ENCODE measurements around the gene TMEM132D. TPM values are rescaled to one million over a fixed set of nuclear protein-coding genes. Genes with fewer than 3 reads are reported as not detected.

The TMEM132D gene
- total RNA-seq, 1 donor from 2014 or later, result 1.1 TPM

DNA sequence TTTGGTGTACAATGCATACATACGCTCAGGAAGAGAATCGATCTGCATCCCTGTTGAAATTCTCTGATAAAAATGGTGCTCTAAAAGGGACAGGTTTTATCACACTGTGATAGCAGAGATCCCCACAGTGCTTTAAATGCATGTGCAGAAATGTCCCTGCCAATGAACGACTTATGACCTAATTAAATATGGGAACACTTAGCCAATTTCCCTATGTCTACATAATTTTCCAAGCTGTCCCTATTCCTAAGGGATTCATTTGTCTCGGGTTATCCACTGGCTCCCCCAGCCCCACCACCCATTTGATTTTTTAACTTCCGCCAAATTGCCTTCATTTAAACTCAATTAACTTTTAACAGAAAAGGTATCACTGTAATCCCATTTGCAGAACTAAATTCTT is 284.6 kb downstream of the TMEM132D start:
- Histone ChIP-seq H3K4me2 (no peak overlapping the region), H3K4me3 (no peak overlapping the region), H3F3A (ENCODE audit: low read depth) (no peaks in the 10 kb centered on the region), H3K9me3 (ENCODE audit: low read depth) (no peaks in the 10 kb centered on the region), H3K27me3 (no peaks in the 10 kb centered on the region), H4K20me1 (ENCODE audit: low read depth) (no peaks in the 10 kb centered on the region), H3K9ac (no peak overlapping the region), H3K27ac (no peak overlapping the region), H2AFZ (replicated peaks) (no peak overlapping the region), H3K79me2 (ENCODE audit: low read depth) (no peaks in the 10 kb centered on the region), H3K36me3 (no peaks in the 10 kb centered on the region), H3K4me1 (no peaks in the 10 kb centered on the region)
- no peak for DNase-seq (ENCODE audit: low spot score)
- Mint-ChIP-seq H3K4me3 (no peak overlapping the region), H3K36me3 (peaks cover 10% of the 10 kb centered on the region), H3K9me3 (peaks cover 11% of the 10 kb centered on the region), H3K27ac (no peak overlapping the region), H3K27me3 (ENCODE audit: insufficient read depth, low read depth) (no peaks in the 10 kb centered on the region), H3K4me1 (peaks cover 13% of the 10 kb centered on the region)
- TF ChIP-seq EZH2 (IDR thresholded peaks at IDR 0.05) (no peak), CTCF (IDR thresholded peaks at IDR 0.05) (no peak), EZH2phosphoT487 (IDR thresholded peaks at IDR 0.05) (no peak)

- H2AFZ ChIP-seq (replicated peaks), result no peak overlapping the region
- H3K9me3 ChIP-seq (ENCODE audit: low read depth), result no peaks in the 10 kb centered on the region
- Mint-ChIP-seq H3K27ac (no peak overlapping the region), H3K9me3 (peaks cover 11% of the 10 kb centered on the region), H3K27me3 (ENCODE audit: insufficient read depth, low read depth) (no peaks in the 10 kb centered on the region), H3K36me3 (peaks cover 10% of the 10 kb centered on the region), H3K4me1 (peaks cover 17% of the 10 kb centered on the region), H3K4me3 (no peak overlapping the region)
- H3K4me2 ChIP-seq, result no peak overlapping the region
- H3K79me2 ChIP-seq (ENCODE audit: low read depth), result no peaks in the 10 kb centered on the region
- H3K36me3 ChIP-seq, result no peaks in the 10 kb centered on the region
- no peak overlapping the region for H3K27ac ChIP-seq
- no peaks in the 10 kb centered on the region for H3K27me3 ChIP-seq
- H3K4me1 ChIP-seq, result no peaks in the 10 kb centered on the region
- TF ChIP-seq EZH2phosphoT487 (IDR thresholded peaks at IDR 0.05) (no peak), EZH2 (IDR thresholded peaks at IDR 0.05) (no peak), CTCF (IDR thresholded peaks at IDR 0.05) (no peak)
- no peak overlapping the region for H3K9ac ChIP-seq
- H3K4me3 ChIP-seq, result no peak overlapping the region
- no peaks in the 10 kb centered on the region for H4K20me1 ChIP-seq (ENCODE audit: low read depth)
- no peak for DNase-seq (ENCODE audit: low spot score)
- no peaks in the 10 kb centered on the region for H3F3A ChIP-seq (ENCODE audit: low read depth)
Measured at GRCh38 chr12:129617849-129618248, 286.0 kb downstream of the TMEM132D start.

GRCh38 chr12:129615001-129615400 is 288.8 kb downstream of the TMEM132D start:
- H3K4me3 Mint-ChIP-seq, result no peak overlapping the region
- Histone ChIP-seq H3K4me1 (no peaks in the 10 kb centered on the region), H2AFZ (replicated peaks) (no peak overlapping the region), H3F3A (ENCODE audit: low read depth) (no peaks in the 10 kb centered on the region), H3K27ac (no peak overlapping the region), H3K36me3 (no peaks in the 10 kb centered on the region), H3K4me3 (no peak overlapping the region), H3K79me2 (ENCODE audit: low read depth) (no peaks in the 10 kb centered on the region), H4K20me1 (ENCODE audit: low read depth) (no peaks in the 10 kb centered on the region), H3K27me3 (no peaks in the 10 kb centered on the region), H3K4me2 (no peak overlapping the region), H3K9me3 (ENCODE audit: low read depth) (no peaks in the 10 kb centered on the region), H3K9ac (no peak overlapping the region)
- peaks cover 14% of the 10 kb centered on the region for H3K9me3 Mint-ChIP-seq
- no peak for DNase-seq (ENCODE audit: low spot score)
- H3K27me3 Mint-ChIP-seq (ENCODE audit: insufficient read depth, low read depth), result no peaks in the 10 kb centered on the region
- TF ChIP-seq EZH2 (IDR thresholded peaks at IDR 0.05), result no peak
- TF ChIP-seq CTCF (IDR thresholded peaks at IDR 0.05), result no peak
- no peak for TF ChIP-seq EZH2phosphoT487 (IDR thresholded peaks at IDR 0.05)
- H3K36me3 Mint-ChIP-seq, result peaks cover 10% of the 10 kb centered on the region
- peak overlapping the region; percentile 47 for H3K27ac Mint-ChIP-seq
- H3K4me1 Mint-ChIP-seq, result peaks cover 42% of the 10 kb centered on the region
